Anterior cingulate cortex (tissue), 58 donors: ENCODE data around the gene EMC1.
"Not testable (repeated sequence)": the region's sequence is repeated elsewhere in the genome, so short reads cannot be mapped to it uniquely, and the experiment has no call there.

Experiments
- DNase-seq, 58 donors: peaks; one replicate each; lab custom pipeline; 2025; lab: John Stamatoyannopoulos, UW

The EMC1 gene

DNA sequence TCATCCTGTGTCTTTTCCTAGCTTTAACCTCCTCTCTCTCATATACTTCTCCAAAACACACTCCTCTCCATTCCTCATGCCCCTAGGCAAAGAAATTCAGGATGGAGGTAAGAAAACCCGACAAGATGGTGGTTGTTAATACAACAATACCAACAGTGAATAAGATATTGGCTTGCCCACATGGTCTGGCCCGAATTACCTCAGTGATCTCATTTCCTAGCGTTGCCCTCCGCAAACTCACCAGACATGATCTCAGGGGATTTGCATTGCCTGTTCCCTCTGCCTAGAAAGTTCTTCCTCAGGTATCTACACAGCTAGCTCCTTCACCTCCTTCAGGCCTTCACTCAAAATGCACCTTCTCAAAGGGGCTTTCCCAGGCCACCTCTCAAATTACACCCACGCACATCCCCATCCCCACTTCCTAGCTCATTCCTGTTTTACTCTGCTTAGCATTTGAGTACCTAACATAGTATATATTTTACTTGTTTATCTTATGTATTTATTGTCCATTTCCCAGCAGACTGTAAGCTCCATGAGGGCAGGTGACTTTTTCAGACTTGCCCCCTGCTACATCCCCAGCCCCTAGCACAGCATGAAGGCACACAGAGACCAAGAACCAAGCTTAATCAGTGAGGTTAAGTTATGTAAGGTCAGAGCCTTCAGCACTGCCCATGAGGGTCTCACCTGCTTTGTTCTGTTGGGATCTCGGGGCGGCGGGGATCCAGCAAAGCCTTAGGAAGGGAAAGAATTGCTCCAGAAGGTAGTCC is 31.1 kb downstream of the EMC1 start:
- DNase-seq = no peak

DNA sequence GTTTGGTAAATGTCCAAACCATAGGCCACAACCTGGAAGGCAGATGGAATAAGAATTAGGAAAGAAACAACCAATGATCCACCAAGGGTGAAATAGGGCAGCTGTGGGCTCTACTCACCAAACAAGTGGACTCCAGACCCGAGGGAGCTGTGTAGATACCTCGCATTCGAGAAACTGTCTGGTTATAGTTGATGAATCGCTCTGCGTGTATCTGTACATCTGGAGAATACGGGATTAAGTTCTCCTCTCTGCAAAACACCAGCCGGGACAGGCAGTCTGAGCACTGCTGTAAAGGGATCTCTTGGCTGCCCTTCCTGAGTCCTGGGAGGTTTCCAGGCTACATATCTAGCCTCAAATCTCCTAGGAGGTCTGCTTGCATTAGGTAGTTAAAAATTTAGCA is 31.9 kb downstream of the EMC1 start:
- DNase-seq = no peak

DNA sequence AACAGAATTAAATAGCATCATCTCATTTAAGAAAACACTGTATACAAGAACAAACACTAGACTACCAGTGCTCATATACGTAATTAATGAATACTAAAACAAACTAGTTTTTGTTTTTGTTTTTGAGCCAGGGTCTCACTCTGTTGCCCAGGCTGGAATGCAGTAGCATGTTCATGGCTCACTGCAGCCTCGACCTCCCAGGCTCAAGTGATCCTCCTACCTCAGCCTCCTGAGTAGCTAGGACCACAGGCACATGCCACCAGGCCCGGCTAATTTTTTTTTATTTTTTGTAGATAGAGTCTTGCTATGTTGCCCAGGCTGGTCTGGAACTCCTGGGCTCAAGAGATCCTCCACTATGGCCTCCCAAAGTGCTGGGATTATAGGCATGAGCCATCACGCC is 34.7 kb downstream of the EMC1 start:
- not testable (repeated sequence) for DNase-seq

DNA sequence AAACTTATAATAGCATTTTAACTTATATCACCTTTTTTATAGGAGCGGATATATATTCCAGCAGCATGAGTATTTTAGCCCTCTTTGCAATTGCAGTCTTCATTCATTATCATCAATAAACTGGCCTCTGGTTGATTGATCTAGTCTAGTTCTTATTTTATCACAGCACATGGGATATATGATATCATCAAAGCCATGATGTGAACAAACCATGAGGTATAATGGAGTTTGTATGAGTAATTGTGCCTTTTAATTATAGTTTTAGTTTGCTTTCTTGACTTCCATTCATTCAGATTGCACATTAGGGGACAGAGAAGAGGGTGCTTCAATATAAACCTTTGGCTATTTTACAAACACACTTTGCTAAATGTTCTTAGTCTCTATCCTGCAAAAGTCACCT is 37.7 kb downstream of the EMC1 start:
- no peak for DNase-seq

DNA sequence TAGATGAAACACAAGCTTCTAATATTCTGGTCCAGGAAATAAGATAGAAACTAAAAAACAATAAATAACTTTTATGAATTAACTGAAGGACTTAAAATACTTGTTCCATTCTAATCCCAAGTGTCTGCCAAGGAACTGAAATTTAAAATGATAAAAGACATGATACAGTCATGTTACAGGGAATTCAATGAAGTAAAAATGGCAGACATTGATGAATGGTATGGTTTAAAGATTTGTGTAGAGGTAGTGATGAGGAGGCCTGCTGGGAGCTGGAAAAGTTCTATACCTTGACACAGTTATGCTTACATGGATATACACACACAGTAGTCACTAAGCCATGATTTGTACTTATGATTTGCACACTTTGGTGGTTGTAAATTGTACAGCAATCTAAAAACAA is 39.2 kb downstream of the EMC1 start:
- no peak for DNase-seq

DNA sequence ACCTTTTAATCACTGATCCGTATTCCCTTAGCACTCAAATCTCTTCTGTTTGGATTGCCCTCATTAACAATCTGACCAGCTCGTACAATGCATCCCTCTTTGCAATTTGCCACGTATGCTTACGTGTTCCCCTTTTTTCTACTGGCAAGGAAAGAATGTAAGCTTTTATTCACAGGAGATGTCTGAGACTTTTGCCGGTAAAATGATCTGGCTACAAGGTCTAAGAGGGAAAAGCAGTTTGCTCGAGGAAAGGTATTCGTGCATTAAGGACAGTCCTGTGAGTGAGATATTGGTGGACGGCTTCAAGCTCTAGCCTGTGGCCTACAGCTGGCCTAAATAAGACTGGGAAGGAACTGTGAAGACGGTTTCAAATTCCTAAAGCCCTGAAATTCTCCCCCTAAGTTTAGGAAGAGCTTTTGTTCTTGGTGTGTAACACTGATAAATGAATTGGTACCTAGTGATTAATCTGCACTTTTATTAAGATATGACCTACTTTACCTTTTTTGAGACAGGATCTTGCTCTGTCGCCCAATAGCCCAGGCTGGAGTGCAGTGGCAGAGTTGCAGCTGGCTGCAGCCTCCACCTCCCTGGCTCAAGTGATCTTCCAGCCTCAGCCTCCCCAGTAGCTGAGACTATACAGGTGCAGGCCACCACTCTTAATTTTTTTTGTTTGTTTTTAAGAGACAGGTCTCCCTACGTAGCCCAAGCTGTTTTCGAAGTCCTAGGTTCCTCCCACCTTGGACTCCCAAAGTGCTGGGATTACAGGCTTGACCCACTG is 40.4 kb downstream of the EMC1 start:
- peak in 1 of 58 donors; percentile 32 for DNase-seq

DNA sequence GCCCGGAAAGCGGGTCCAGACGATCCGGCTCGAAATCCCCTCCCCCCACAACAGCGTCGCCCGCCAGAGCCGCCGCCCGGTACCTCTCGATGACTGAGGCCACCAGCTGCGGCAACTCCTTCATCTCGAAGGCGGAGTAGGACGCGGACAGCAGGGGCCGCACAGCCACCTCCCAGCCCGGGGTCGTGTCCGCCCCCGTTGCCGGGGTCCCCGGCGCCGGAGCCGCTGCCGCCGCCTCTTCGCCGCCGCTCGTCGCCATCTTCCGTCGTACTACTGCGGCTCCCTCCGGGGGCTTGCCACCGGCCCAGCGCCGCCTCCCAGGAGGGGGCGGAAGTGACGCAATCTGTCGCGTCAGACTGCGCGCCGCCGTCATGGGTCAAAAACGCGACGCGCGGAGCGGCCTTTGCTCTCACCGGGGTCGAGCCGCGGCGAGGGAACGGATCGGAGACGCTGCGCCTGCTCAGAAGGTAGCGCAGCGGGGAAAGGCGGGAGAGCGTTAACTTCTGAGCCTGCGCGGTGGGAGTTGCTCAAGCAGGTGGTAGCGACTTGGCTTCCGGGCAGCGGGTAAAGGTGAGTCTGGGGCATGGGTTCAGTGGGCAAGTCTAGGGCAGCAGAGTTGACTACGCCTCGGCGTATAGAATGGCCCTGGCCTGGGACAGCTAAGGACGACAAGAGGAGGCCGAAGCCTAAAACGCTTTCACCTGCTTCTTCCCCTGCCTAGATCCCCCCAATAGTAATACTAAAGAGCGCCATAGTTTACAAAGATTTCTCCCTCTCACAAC is 41.1 kb downstream of the EMC1 start, which contains the start of gene UBR4:
Gene UBR4, minus strand, starts transcription at position 277 of the 782 bp plus-strand sequence. Its CDS starts 18 bp downstream, at position 259.
- DNase-seq = peak; percentile 54 to 95 (median 90)

DNA sequence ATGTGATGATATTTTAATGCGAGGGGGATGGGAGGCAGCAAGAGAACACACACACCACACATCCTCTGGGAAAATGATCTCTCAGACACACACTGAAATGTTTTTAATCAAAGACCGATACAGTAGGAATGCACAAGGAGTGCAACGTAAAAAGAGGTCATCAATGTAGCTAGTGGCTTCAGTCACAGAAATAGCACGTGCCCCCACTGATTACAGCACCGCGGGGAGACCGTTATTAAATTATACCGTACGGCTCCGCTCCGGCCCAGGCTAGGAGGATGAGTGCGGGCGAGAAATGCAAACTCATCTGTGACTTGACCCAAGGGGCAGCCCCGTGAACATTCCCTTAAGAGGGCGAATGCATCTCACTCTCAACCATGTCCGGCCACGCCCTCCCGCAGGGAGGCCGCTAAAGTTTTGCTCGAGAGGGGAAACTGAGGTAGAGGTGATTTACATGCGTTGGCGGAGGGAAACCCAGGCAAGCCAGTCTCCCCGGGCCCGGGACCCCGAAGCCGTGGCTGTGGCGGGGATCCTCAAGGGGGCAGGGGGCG is 41.8 kb downstream of the EMC1 start:
- DNase-seq = peak in 4 of 58 donors; percentile 31 to 49 (median 45)

DNA sequence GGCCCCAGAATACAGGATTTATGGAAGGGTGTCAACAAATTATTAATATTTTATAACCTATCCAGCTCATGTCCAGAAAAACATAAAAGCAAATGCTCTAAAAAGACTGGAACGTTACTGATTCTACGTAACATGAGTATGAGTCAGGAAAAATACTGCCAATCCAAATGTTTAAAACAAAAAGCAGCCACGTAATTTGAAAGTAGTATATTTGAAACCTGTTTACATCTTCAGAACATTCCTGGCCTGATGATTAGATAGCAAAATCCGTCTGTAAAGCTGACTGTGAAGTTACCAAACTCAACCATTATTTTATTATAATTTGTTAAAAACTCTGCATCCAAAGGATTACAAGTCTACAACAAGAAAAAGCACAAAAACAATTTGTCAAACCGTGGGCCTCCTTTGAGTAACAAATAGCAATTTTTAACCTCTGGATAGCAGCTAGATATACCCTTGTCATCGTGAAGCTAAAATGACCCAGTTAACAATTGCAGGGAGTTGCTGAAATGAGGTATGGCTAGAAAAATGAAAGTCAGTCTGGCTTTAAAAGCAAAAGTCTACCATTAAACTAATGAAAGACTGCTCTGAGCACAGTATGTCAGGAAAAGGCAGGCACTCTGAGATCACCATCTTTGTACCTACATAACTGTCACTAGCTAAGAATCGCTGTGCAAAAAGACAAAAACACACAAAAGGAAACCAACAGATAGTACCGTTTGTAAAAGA is 42.5 kb downstream of the EMC1 start:
- DNase-seq = no peak

DNA sequence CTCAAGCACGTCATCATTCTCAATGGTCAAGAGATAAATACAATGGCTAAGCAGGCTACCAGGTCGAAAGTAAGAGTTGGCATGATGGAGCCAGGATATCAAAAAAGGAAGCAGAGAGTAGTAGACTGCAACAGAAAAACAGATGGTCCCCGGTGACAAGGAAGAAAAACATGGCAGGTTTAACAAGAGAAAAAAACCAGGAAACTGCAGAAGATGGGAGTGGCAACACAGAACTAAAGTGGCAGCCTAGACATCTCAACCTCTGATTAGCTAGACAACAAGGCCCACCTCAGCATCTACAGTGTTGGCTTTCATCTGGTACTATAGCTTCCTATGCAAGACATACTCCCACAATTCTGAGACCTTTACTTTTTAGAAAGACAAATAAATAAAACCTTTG is 44.4 kb downstream of the EMC1 start:
- DNase-seq = no peak

DNA sequence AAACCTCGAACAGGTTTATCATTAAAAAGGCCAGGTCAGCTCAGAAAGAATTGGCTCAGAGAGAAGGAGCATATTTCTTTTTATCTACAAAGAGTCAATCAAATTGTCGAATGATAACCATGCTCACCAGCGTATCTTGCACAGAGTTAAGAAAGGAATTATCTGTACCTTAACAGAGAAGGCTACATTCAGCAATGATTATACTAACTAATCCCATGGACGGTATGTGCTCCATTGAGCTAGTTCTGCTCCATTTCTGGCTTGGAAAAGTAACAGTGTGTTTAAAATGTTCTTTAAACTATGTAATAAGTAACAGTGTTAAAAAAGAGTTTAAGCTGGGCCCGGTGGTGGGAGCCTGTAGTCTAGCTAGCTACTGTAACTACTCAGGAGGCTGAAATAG is 45.5 kb downstream of the EMC1 start:
- no peak for DNase-seq

DNA sequence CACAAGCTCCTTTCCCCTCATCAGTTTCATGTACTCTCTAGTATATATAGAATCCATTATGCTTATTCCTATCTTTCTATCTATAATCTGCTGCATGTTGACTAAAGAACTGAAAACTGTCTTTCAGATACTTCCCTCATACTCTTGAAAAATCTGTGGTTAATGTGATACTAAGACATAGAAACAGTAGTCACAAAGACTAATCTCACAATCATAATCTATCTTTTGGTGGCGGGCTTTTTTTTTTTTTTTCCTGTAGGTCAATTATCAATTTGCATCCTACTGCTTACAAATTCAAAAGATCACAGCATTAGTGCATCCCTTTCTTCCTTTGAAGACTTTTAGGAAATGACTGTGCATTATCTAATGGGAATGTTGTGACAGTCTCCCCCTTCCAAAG is 45.9 kb downstream of the EMC1 start:
- DNase-seq = no peak

DNA sequence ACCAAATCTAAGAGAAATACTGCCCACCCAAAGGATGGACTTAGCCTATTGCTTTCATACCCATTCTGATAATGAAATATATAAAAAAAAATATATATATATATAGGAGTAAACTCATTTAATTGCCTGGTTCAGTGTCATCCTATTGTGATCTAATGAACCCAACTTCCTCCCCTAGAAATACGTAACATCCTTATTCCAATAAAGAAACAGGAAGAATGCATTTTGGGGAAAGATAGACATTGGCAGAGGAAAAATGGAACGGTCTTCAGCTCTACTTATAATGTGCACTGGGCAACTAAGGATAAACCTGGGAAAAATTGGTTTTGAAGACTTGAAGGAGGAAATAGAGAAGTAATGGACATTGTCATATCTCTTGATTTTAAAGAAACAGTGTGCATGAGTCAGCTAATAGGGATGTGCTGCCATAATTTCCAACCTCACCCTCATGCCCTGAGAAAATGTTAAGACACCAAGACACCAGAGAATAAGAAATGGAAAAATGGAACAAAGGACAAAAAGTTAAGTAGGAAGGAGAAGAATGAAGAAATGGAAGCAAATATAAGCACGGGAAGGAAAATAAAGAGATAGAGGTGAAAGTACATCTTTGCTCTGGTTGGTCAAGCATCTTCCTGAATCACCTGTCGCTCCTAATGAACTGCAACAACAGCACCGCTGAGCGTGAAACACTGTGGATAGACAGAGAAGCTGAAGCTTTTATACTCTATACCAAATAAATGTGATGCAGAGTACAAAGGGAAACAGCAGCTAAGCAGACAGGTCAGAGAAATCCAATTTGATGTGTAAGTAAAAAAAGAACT is 46.7 kb downstream of the EMC1 start:
- DNase-seq = no peak

DNA sequence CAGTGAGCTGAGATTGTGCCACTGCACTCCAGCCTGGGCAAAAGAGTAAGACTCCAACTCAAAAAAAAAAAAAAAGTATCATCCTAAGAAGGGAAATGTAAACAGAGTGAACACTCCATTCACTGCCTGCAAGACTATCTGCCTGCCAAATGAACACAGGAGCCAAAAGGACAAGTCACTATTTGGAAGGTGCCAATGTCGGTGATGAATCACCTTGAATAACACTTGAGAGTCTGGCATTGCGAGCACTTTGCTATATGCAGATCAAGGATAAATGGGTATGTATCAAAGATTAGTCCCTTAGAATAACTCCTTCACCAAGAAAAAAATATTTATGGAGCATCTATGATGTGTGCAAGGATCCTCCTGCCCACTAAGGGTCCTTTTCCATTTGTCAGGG is 47.9 kb downstream of the EMC1 start:
- DNase-seq = peak in 1 of 58 donors; percentile 10

DNA sequence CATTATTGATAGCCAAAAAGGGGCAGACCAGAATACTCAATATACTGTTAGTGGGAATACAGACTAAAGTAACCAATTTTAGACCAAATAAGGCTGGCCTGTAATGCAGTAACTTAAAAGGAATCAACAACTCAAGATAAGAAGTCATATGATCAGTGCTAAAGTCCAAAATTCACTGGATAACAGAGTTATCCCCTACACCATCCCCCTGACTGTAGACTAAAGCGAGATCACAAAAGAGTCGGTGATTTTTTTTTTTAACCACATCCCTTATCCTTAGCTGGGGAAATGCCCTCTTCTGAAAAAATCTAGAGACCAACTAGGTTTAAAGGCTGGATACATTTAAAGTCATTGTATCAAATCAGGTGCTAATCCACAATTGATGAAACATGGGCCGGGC is 48.9 kb downstream of the EMC1 start:
- DNase-seq = no peak

DNA sequence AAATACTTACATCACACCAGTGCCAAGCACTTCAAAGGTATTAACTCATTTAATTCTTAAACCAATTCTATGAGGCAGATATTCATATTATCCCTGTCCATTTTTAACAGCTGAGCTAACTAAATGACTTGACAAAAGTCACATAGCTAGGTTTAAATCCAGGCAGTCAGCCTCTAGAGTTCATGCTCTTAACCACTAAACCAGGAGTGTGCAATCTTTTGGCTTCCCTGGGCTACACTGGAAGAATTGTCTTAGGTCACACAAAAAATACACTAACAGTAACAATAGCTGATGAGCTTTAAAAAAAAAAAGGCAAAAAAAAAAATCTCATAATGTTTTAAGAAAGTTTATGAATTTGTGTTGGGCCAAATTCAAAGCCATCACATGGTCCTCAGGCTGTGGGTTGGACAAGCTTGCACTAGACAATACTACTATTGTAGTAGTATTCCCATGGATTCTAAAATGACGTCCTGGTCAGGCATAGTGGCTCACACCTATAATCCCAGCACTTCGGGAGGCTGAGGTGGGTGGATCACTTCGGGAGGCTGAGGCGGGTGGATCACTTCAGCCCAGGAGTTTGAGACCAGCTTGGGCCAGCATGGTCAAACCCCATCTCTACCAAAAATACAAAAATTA is 51.2 kb downstream of the EMC1 start:
- no peak for DNase-seq

DNA sequence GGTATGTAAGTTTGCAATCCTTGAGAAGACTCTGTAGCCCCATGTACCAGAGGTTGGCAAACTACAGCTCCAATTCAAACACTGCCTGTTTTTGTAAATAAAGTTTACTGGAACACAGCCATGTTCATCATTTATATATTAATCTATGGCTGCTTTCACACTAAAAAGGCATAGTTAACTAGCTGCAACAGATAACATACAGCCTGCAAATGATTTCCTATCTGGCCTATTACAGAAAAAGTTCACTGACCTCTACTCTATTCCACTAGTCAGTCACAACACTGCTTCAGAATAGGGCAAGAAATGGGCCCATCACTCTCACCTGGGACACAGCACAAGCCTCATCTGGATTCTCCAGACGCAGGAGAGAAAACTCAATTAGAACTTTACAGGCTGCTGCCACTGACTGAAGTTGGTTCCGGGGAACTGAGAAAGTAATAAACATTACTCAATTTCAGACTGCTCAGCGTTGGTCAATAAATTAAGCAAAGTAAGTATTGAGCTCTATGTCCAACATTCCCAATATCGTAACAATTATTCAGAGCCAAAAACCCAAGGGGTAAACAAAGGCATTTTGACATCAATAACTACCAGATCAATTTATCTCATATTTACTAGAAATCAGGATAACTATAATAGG is 51.9 kb downstream of the EMC1 start:
- DNase-seq = no peak

DNA sequence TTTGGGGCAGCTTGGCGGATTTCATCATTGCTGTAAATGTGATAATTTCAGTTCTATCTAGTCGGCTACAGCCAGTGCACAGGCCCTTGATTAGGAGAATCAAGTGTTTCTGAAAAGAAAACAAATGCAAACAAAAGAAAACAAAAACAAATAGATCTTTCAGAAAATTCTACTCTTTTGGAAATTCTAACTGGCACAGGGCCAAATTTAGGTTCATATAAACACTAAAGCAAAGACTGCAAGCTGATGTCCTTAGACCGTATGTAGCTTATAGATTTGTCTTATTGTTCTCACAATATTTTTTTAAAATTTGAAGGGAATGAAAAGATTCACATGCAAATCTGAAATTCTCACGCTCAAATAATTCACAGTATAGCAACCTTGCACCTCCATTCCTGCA is 52.5 kb downstream of the EMC1 start:
- no peak for DNase-seq
